PC-3 (cell line): ENCODE data around the gene LOXHD1. TPM values are rescaled to one million over a fixed set of nuclear protein-coding genes. Genes with fewer than 3 reads are reported as not detected.

Experiments
- ATAC-seq: fragments of 200-7000 bp; cut with Tn5 transposase; 2 replicates; pipeline ENCODE4 v1.9.1; 2020; ENCODE audit warnings: mild to moderate bottlenecking, moderate library complexity
- BruUV-seq: library from RNA; stranded (reverse); fragments of 400-500 nt; replicated peaks from 2 replicates; lab custom pipeline; 2021; lab: Mats Ljungman, UMichigan
- CTCF ChIA-PET: fragments of 300-600 bp; sonication (Branson Sonifier 250); formaldehyde crosslinking; loops from one replicate; lab custom pipeline; 2022; ENCODE audit warnings: antibody characterized with exemption; lab: Charles Lee
- POLR2A ChIA-PET: fragments of 300-600 bp; sonication (Branson Sonifier 250); formaldehyde crosslinking; loops from one replicate; lab custom pipeline; 2022; ENCODE audit warnings: antibody characterized with exemption; ENCODE audit not compliant: unreplicated experiment; lab: Charles Lee
- DNase-seq: peaks from one replicate; pipeline ENCODE4 v3.0.0-alpha.2; 2015
- H2AFZ ChIP-seq: fragments of 300-600 bp; sonication (generic); 2 replicates; pipeline ENCODE4 v1.6.0; 2016; ENCODE audit warnings: antibody characterized with exemption, low read length
- H3F3A ChIP-seq: fragments of 300-600 bp; sonication (generic); one replicate; pipeline ENCODE4 v1.6.0; 2017; ENCODE audit warnings: antibody characterized with exemption, low read length, control low read depth, mild to moderate bottlenecking; ENCODE audit not compliant: unreplicated experiment
- H3K27ac ChIP-seq: fragments of 300-600 bp; sonication (generic); 2 replicates; pipeline ENCODE4 v1.5.1; 2016; ENCODE audit warnings: mild to moderate bottlenecking, low read length
- H3K27me3 ChIP-seq: fragments of 300-600 bp; sonication (generic); 2 replicates; pipeline ENCODE4 v1.6.1; 2016; ENCODE audit warnings: low read length, mixed read lengths
- H3K36me3 ChIP-seq: fragments of 300-600 bp; sonication (generic); 2 replicates; pipeline ENCODE4 v1.6.1; 2016; ENCODE audit warnings: low read depth, mixed run types, low read length, mixed read lengths
- H3K4me1 ChIP-seq: fragments of 300-600 bp; sonication (generic); 2 replicates; pipeline ENCODE4 v1.5.1; 2016; ENCODE audit warnings: low read length; ENCODE audit not compliant: insufficient read depth
- H3K4me2 ChIP-seq: fragments of 300-600 bp; sonication (generic); 2 replicates; pipeline ENCODE4 v1.6.0; 2016; ENCODE audit warnings: low read length
- H3K4me3 ChIP-seq: fragments of 300-600 bp; sonication (generic); 2 replicates; pipeline ENCODE4 v1.5.1; 2016; ENCODE audit warnings: mild to moderate bottlenecking, low read length, mixed read lengths
- H3K79me2 ChIP-seq: fragments of 300-600 bp; sonication (generic); 2 replicates; pipeline ENCODE4 v1.6.1; 2017; ENCODE audit warnings: low read length, mixed read lengths
- H3K9ac ChIP-seq: fragments of 300-600 bp; sonication (generic); 2 replicates; pipeline ENCODE4 v1.6.0; 2016; ENCODE audit warnings: mild to moderate bottlenecking, low read length
- H3K9me2 ChIP-seq: fragments of 300-600 bp; sonication (generic); replicated peaks from 2 replicates; pipeline ENCODE4 v1.6.1; 2016; ENCODE audit warnings: mixed run types, low read length, mixed read lengths
- H3K9me3 ChIP-seq: fragments of 300-600 bp; sonication (generic); 2 replicates; pipeline ENCODE4 v1.6.1; 2016; ENCODE audit warnings: low read length, mixed read lengths
- H4K20me1 ChIP-seq: fragments of 300-600 bp; sonication (generic); 2 replicates; pipeline ENCODE4 v1.6.1; 2016; ENCODE audit warnings: low read length, mixed read lengths
- CTCF ChIP-seq: fragments of 300-600 bp; sonication (generic); conservative IDR thresholded peaks from 2 replicates; pipeline ENCODE4 v1.5.1; 2017; ENCODE audit warnings: antibody characterized with exemption, low read depth, mild to moderate bottlenecking, low read length
- EZH2 ChIP-seq: fragments of 300-600 bp; sonication (generic); IDR thresholded peaks from one replicate; pipeline ENCODE4 v1.6.1; 2017; ENCODE audit warnings: antibody characterized with exemption, mild to moderate bottlenecking, low read length; ENCODE audit not compliant: unreplicated experiment
- EZH2phosphoT487 ChIP-seq: fragments of 300-600 bp; sonication (generic); IDR thresholded peaks from 2 replicates; pipeline ENCODE4 v1.6.1; 2018; ENCODE audit warnings: mild to moderate bottlenecking, antibody characterized with exemption, low read length, borderline replicate concordance
- intact Hi-C: fragments of 100-400 bp; cut with micrococcal nuclease; formaldehyde crosslinking; loops from 2 replicates; pipeline ENCODE4 v1.9.0; 2023
- total RNA-seq: library from RNA; depleted of rRNA; stranded (reverse); fragments of >200 nt; gene quantifications from 2 replicates; pipeline ENCODE4 v1.2.3, GENCODE V29; 2014

LOXHD1 gene
- total RNA-seq, 1 experiment from 2014 or later = not detected

GRCh38 chr18:46672062-46672970 is 15.3 kb upstream of the LOXHD1 start:
- intact Hi-C loops = no loop called here
- no TSS peak for BruUV-seq
- Histone ChIP-seq H3K4me1 (peaks cover 12% of the 10 kb centered on the region), H3K9me2 (no peaks in the 10 kb centered on the region), H3K9me3 (no peaks in the 10 kb centered on the region), H4K20me1 (no peaks in the 10 kb centered on the region), H3K27ac (no peak overlapping the region), H3K9ac (no peak overlapping the region), H3K4me2 (no peak overlapping the region), H3K36me3 (no peaks in the 10 kb centered on the region), H3K4me3 (no peak overlapping the region), H3K79me2 (no peaks in the 10 kb centered on the region), H2AFZ (no peak overlapping the region), H3F3A (no peaks in the 10 kb centered on the region), H3K27me3 (no peaks in the 10 kb centered on the region)
- CTCF ChIA-PET = no interaction called here
- ATAC-seq = no peak
- TF ChIP-seq CTCF (no peak), EZH2phosphoT487 (no peak), EZH2 (no peak)
- POLR2A ChIA-PET = no interaction called here
- DNase-seq = no peak

GRCh38 chr18:46668694-46669093 is 11.7 kb upstream of the LOXHD1 start:
- POLR2A ChIA-PET = no interaction called here
- H3K27me3 ChIP-seq = no peaks in the 10 kb centered on the region
- no peak for ATAC-seq
- CTCF ChIA-PET = no interaction called here
- H3K4me2 ChIP-seq = no peak overlapping the region
- intact Hi-C loops = no loop called here
- H3K9ac ChIP-seq = no peak overlapping the region
- no peaks in the 10 kb centered on the region for H4K20me1 ChIP-seq
- H3K27ac ChIP-seq = no peak overlapping the region
- H2AFZ ChIP-seq = no peak overlapping the region
- no peaks in the 10 kb centered on the region for H3K9me2 ChIP-seq
- H3K79me2 ChIP-seq = no peaks in the 10 kb centered on the region
- BruUV-seq = no TSS peak
- H3K36me3 ChIP-seq = no peaks in the 10 kb centered on the region
- H3K4me3 ChIP-seq = no peak overlapping the region
- no peaks in the 10 kb centered on the region for H3K4me1 ChIP-seq
- TF ChIP-seq CTCF = no peak
- TF ChIP-seq EZH2phosphoT487 = no peak
- no peak for TF ChIP-seq EZH2
- H3F3A ChIP-seq = no peaks in the 10 kb centered on the region
- no peaks in the 10 kb centered on the region for H3K9me3 ChIP-seq
- DNase-seq = no peak

- H3K79me2 ChIP-seq = no peaks in the 10 kb centered on the region
- H3K36me3 ChIP-seq = no peaks in the 10 kb centered on the region
- TF ChIP-seq CTCF = no peak
- TF ChIP-seq EZH2phosphoT487 = no peak
- TF ChIP-seq EZH2 = no peak
- H3F3A ChIP-seq = no peaks in the 10 kb centered on the region
- no TSS peak for BruUV-seq
- ChIA-PET POLR2A (no interaction called here), CTCF (no interaction called here)
- H4K20me1 ChIP-seq = no peaks in the 10 kb centered on the region
- no peaks in the 10 kb centered on the region for H3K4me1 ChIP-seq
- no peak overlapping the region for H3K27ac ChIP-seq
- no peak overlapping the region for H2AFZ ChIP-seq
- ATAC-seq = no peak
- H3K4me3 ChIP-seq = no peak overlapping the region
- no peaks in the 10 kb centered on the region for H3K9me3 ChIP-seq
- H3K27me3 ChIP-seq = no peaks in the 10 kb centered on the region
- H3K9me2 ChIP-seq = no peaks in the 10 kb centered on the region
- intact Hi-C loops = no loop called here
- H3K9ac ChIP-seq = no peak overlapping the region
- DNase-seq = no peak
- no peak overlapping the region for H3K4me2 ChIP-seq
These were observed 11.1 kb upstream of the LOXHD1 start for GRCh38 chr18:46668135-46668534.
